NCI-H748 (cell line): Measurements from ENCODE around the gene PRSS38.

Experiments used
- DNase-seq: peaks from one replicate; lab custom pipeline; 2025; ENCODE audit not compliant: unreplicated experiment; lab: John Stamatoyannopoulos, UW

PRSS38 gene

GRCh38 chr1:227778401-227778947 is 37.0 kb upstream of the PRSS38 start:
- no peak for DNase-seq

GRCh38 chr1:227779021-227779441 is 36.4 kb upstream of the PRSS38 start:
- DNase-seq, result no peak

- DNase-seq, result no peak
Measured at GRCh38 chr1:227779685-227780084, 35.8 kb upstream of the PRSS38 start.

- DNase-seq, result no peak
Measured at GRCh38 chr1:227780101-227781044, 35.1 kb upstream of the PRSS38 start.

- DNase-seq, result no peak
Measured at GRCh38 chr1:227781314-227781930, 34.1 kb upstream of the PRSS38 start.

- no peak for DNase-seq
Measured at GRCh38 chr1:227782226-227782625, 33.2 kb upstream of the PRSS38 start.

- DNase-seq, result no peak
Measured at GRCh38 chr1:227785094-227785804, 30.2 kb upstream of the PRSS38 start.

- DNase-seq, result no peak
Measured at GRCh38 chr1:227785805-227786671, 29.4 kb upstream of the PRSS38 start.

GRCh38 chr1:227786673-227787512 is 28.6 kb upstream of the PRSS38 start:
- DNase-seq, result peak; percentile 7

- DNase-seq, result peak; percentile 90
Measured at GRCh38 chr1:227787513-227788270, 27.8 kb upstream of the PRSS38 start.

- peak; percentile 86 for DNase-seq
Measured at GRCh38 chr1:227788271-227789083, 27.0 kb upstream of the PRSS38 start.

- DNase-seq, result no peak
Measured at GRCh38 chr1:227789084-227790033, 26.1 kb upstream of the PRSS38 start.

- DNase-seq, result no peak
Measured at GRCh38 chr1:227790034-227790400, 25.5 kb upstream of the PRSS38 start.

- no peak for DNase-seq
Measured at GRCh38 chr1:227790868-227791267, 24.6 kb upstream of the PRSS38 start.

GRCh38 chr1:227791425-227792143 is 23.9 kb upstream of the PRSS38 start:
- no peak for DNase-seq
